CD4-positive, alpha-beta T cell treated with Interferon gamma for 1 hour (primary cell): ENCODE results near the gene ZNF579.

Source experiments
- DNase-seq: peaks from one replicate; pipeline ENCODE4 v3.0.0-alpha.2; 2020

The ZNF579 gene, protein sequence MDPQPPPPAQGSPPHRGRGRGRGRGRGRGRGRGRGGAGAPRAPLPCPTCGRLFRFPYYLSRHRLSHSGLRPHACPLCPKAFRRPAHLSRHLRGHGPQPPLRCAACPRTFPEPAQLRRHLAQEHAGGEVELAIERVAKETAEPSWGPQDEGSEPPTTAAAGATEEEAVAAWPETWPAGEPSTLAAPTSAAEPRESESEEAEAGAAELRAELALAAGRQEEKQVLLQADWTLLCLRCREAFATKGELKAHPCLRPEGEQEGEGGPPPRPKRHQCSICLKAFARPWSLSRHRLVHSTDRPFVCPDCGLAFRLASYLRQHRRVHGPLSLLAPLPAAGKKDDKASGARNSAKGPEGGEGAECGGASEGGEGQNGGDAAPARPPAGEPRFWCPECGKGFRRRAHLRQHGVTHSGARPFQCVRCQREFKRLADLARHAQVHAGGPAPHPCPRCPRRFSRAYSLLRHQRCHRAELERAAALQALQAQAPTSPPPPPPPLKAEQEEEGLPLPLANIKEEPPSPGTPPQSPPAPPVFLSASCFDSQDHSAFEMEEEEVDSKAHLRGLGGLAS

GRCh38 chr19:55580628-55581144 lies at the start of gene ZNF579:
Gene ZNF579, minus strand, starts transcription at chr19:55580848. Its CDS starts 1,209 bp downstream, at chr19:55579639.
- peak; percentile 74 for DNase-seq

GRCh38 chr19:55626350-55626749 lies 45.7 kb upstream of the ZNF579 start:
- DNase-seq, result peak; percentile 64

GRCh38 chr19:55625004-55625326 lies 44.3 kb upstream of the ZNF579 start:
- DNase-seq, result no peak

DNA sequence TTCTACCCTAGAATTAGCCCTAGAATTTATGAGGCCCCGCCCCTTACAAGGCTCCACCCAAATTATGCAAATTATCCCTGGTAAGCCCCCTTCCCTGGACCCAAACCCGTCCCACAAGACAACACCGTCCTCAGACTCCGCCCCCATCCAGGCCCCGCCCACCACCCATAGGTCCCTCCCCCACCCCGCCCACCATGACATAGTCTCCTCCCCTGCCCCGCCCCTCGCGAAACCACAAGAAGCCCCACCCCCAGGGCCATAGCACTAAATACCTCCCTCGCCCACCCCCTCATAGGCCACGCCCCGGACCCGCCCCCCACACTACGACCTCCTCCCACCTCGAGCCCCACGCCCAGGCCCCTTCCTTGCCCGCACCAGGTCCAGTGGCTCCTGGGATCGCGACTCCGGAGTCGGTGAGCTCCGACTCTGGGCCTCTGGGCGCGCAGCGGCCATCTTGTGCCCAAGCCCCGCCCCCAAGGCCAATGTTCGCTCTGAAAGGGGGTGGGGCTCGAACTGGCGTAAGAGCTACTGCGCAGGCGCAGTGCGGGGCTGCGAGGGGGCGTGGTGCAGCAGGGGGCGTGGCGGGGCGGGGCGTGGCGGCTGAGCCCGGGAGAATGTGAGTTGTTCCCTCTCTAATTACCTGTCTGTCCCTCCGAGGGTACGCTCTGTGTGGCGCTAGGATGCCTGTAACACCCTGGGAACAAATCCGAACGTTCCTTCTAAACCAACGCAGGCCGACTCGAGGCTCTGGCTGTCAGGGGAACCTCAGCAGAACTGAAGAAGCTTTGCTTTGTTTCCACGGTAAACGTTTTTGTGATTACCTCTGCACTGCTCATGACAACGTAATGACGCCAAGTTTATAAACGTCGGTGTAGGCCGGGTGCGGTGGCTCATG lies 43.7 kb upstream of the ZNF579 start, which contains the start of gene ZNF784:
Gene ZNF784, minus strand, starts transcription at position 458 of the 895 bp plus-strand sequence. Its CDS starts 5 bp downstream, at position 453.
- peak; percentile 91 for DNase-seq

DNA sequence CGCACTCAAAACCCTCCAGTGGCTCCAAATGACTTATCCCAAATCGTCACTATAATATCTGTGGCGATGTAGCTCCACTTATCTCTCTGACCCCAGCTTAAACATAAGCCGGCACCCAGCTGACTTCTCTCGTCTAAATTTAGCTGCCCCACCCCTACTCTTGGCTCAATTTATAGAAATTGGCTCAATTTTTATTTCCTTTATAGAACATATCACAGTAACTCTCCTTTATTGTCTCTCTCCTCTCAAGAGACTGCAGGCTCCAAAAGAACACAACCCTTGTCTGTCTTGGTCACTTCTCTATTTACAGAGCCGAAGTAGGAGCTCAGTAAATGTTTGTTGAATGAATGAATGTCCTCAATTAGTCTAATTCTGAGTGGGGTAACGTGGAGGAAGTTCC lies 42.9 kb upstream of the ZNF579 start:
- DNase-seq, result no peak

DNA sequence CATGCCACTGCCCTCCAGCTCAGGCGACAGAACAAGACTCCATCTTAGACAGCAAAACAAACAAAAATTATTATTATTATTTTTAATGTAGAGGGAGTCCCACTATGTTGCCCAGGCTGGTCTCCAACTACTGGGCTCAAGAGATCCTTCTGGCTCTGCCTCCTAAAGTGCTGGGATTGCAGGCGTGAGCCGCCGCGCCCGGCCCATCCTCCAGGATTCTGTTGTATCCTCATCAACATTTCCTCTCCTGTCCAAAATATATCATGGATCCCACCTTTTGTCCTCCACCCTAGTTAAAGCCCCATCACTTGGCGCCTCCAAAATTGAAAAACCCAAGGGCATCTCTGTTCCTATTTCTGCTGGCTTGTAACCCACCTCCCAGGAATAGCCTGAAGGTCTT lies 42.5 kb upstream of the ZNF579 start:
- DNase-seq, result no peak

DNA sequence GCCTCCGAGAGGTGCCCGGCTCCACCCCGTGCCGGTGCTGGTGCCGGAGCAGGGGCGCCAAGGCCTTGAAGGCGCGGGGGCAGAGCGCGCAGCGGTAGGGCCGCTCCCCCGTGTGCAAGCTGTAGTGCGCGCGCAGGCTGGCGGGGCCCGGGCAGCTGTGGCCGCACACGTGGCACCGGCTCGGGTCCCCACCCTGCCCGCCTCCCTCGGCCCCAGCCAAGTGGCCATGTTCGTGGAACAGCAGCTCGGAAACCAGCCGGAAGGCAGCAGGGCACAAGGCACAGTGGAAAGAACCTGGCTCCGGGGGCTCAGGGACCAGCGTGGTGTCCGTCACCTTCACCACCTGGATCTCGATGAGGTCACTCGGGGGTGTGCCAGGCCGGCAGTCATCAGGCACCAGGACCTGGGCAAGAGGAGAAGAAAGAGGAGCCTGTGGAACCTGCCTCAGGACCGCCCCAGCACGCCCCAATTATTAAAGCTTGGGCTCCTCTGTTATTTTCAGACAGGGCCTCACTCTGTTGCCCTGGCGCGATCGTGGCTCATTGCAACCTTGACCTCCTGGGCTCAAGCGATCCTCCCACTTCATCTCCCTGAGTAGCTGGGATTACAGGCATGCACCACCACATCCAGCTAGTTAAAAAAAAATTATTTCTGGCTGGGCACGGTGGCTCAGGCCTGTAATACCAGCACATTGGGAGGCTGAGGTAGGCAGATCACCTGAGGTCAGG lies 41.8 kb upstream of the ZNF579 start:
- DNase-seq, result no peak

GRCh38 chr19:55621673-55622231 lies 41.1 kb upstream of the ZNF579 start:
- no peak for DNase-seq

DNA sequence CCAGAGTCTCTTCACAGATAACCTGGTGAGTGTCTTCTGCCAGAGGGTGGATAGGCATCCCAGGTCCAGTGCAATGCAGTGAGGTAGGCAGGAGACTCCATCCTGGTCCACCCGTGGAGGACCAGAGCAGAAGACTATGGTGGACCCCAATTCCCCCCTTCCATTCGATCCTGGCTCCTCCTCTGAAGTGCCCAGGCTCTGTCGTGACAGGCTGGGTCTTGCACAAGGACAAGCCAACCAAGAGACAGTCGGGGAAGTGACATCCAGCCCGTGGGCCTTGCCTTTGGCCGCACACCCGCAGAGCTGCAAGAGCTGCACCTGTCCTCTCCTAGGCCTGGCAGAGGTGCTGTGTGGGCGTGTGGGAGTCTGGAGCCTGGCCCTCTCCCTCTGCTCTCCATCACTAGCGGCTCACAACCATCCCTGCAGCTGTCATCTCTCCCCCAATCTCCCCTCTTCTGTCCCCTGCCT lies 40.6 kb upstream of the ZNF579 start:
- DNase-seq, result no peak

DNA sequence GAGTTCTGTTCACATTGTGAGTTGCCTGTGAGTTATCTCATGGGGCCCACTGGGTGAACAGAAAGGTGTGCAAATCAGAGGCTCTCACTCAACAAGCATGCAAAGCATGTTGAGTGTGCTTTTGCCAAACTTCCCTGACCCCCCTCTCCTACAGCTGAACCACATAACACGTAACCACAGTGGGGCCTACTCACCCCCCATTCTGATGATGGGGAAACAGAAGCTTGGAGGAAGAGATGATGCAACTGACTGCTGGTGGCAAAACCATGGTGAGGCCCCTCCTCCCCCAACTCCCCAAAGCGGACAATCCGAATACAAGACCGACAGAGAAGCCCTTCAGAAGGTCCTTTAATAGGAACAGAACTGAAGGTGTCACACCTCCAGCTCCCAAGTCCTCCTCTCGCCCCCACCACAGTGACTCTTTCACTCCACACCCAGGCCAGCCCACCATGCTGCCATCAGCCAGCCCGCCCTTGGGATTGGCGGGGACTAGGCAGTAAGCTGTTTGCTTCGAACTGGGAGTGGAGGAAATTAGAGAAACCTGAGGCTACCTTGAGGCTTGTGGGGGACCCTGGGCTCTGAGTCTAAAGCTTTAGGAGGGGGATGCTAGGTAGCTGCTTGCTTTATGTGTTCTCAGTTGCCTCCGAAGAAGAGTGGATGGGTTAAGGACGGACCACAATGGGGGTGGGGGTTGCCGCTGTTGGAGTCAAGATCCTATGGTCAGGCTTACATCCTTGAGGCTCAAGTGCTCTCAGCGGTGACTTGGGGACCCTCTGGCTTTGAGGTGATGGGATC lies 40.0 kb upstream of the ZNF579 start:
- DNase-seq, result peak; percentile 57

- DNase-seq, result no peak
Observed at GRCh38 chr19:55619286-55619685, 38.6 kb upstream of the ZNF579 start.

DNA sequence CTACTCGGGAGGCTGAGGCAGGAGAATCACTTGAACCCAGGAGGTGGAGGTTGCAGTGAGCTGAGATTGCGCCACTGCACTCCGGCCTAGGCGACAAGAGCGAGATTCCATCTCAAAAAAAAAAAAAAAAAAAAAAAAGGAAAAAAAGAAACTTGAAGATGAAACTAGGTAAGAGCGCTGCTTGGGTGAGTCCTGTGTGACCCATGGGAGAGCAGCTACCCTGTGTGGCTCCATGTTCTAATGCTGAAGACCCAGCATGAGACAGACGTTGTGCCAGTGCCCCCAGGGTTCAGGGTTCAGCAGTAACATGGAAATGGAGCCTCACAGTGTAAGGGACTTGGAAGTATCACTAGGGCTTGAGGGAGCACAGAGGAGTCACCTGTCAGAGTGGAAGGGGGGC lies 37.8 kb upstream of the ZNF579 start:
- no peak for DNase-seq

- DNase-seq, result no peak
Observed at GRCh38 chr19:55617426-55617825, 36.8 kb upstream of the ZNF579 start.

- no peak for DNase-seq
Observed at GRCh38 chr19:55616395-55616875, 35.8 kb upstream of the ZNF579 start.

- DNase-seq, result no peak
Observed at GRCh38 chr19:55615543-55616394, 35.1 kb upstream of the ZNF579 start.

DNA sequence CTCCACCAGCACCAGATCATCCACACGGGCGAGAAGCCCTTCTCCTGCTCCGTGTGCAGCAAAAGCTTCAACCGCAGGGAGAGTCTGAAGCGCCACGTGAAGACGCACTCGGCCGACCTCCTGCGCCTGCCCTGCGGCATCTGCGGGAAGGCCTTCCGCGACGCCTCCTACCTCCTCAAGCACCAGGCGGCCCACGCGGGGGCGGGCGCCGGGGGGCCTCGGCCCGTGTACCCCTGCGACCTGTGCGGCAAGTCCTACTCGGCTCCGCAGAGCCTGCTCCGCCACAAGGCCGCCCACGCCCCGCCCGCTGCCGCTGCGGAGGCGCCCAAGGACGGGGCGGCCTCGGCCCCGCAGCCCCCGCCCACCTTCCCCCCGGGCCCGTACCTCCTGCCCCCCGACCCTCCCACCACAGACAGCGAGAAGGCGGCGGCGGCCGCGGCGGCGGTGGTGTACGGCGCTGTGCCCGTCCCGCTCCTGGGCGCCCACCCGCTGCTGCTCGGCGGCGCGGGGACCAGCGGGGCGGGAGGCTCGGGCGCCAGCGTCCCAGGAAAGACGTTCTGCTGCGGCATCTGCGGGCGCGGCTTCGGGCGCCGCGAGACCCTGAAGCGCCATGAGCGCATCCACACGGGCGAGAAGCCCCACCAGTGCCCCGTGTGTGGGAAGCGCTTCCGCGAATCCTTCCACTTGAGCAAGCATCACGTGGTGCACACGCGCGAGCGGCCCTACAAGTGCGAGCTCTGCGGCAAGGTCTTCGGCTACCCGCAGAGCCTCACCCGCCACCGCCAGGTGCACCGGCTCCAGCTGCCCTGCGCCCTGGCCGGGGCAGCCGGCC lies 34.3 kb upstream of the ZNF579 start:
- DNase-seq, result no peak

GRCh38 chr19:55613930-55614710 lies 33.5 kb upstream of the ZNF579 start:
- DNase-seq, result no peak

GRCh38 chr19:55613396-55613795 lies 32.7 kb upstream of the ZNF579 start:
- no peak for DNase-seq
